A549 (cell line): ENCODE results near the gene IDI1. TPM values are rescaled to one million over a fixed set of nuclear protein-coding genes. Genes with fewer than 3 reads are reported as not detected.

Experiments used
- ATAC-seq, 2 experiments: fragments of 200-7000 bp in 1 of 2; fragments of >200 bp in 1 of 2; cut with Nextera tagmentation in 1 of 2; cut with Tn5 transposase in 1 of 2; 3 replicates each; pipeline versions ENCODE4 v1.8.0 to v1.9.1; 2018 to 2020; ENCODE audit warnings: mild to moderate bottlenecking in 1 of 2, moderate library complexity in 1 of 2
- CTCF ChIA-PET: fragments of 300-600 bp; sonication (Branson Sonifier 250); formaldehyde crosslinking; extraction: SDS; loops from one replicate; lab custom pipeline; 2021; ENCODE audit warnings: antibody characterized with exemption, inconsistent platforms; lab: Yijun Ruan, JAX
- POLR2A ChIA-PET: fragments of 350-600 bp; formaldehyde crosslinking; extraction: SDS; loops from one replicate; lab custom pipeline; 2021; ENCODE audit warnings: antibody characterized with exemption, inconsistent platforms; lab: Yijun Ruan, JAX
- DNase-seq, 2 experiments: peaks; one replicate each; pipeline versions ENCODE4 v3.0.0 to v3.0.0-alpha.2; 2011 to 2016; ENCODE audit warnings: low read depth in 1 of 2, low spot score in 1 of 2
- FAIRE-seq: peaks from 2 replicates; lab custom pipeline; 2011; peaks lifted over from hg19 to GRCh38; lab: Jason Lieb, UNC
- H3K27ac ChIP-seq, 2 experiments: fragments of >200 bp; sonication (Bioruptor Twin); formaldehyde crosslinking; 3 replicates each; pipeline ENCODE4 v1.5.1; 2016 to 2017
- H3K4me1 ChIP-seq: fragments of >200 bp; sonication (Bioruptor Twin); formaldehyde crosslinking; 3 replicates; pipeline ENCODE4 v1.6.1; 2016
- H3K4me2 ChIP-seq: fragments of >200 bp; sonication (Bioruptor Twin); formaldehyde crosslinking; 3 replicates; pipeline ENCODE4 v1.6.1; 2016
- H3K4me3 ChIP-seq: fragments of >200 bp; sonication (Bioruptor Twin); formaldehyde crosslinking; 3 replicates; pipeline ENCODE4 v1.5.1; 2016
- H3K9me3 ChIP-seq: fragments of >200 bp; sonication (Bioruptor Twin); formaldehyde crosslinking; 3 replicates; pipeline ENCODE4 v1.6.1; 2016
- BCL3 ChIP-seq: fragments of >200 bp; sonication (Bioruptor Twin); formaldehyde crosslinking; IDR thresholded peaks from 3 replicates; pipeline ENCODE4 v1.6.1; 2016
- CHD2 ChIP-seq: fragments of 150-350 bp; IDR thresholded peaks from 2 replicates; pipeline ENCODE4 v1.6.1; 2014; ENCODE audit warnings: low read length; ENCODE audit not compliant: partially characterized antibody
- EHF ChIP-seq: fragments of 250-450 bp; sonication (Bioruptor Pico); IDR thresholded peaks from 2 replicates; pipeline ENCODE4 v1.5.0; 2020; ENCODE audit warnings: mild to moderate bottlenecking
- ESRRA ChIP-seq: fragments of 150-350 bp; IDR thresholded peaks from 2 replicates; pipeline ENCODE4 v1.6.1; 2014; ENCODE audit warnings: mild to moderate bottlenecking, low read length, borderline replicate concordance
- FOSB ChIP-seq: fragments of 250-450 bp; sonication (Bioruptor Pico); IDR thresholded peaks from 2 replicates; pipeline ENCODE4 v1.5.0; 2020; ENCODE audit warnings: mild to moderate bottlenecking, moderate library complexity
- FOSL2 ChIP-seq, 2 experiments: fragments of 450-650 bp in 1 of 2; fragments of >200 bp in 1 of 2; sonication (Bioruptor Twin) in 1 of 2; formaldehyde crosslinking; IDR thresholded peaks; 2 replicates each; pipeline versions ENCODE4 v1.5.0 to v1.6.1; 2016 to 2020; ENCODE audit warnings: mild to moderate bottlenecking in 1 of 2, moderate library complexity in 1 of 2
- KDM5A ChIP-seq: fragments of 200-600 bp; sonication (generic); IDR thresholded peaks from 2 replicates; pipeline ENCODE4 v1.6.1; 2016; ENCODE audit warnings: antibody characterized with exemption, mild to moderate bottlenecking
- MAFK ChIP-seq: fragments of 450-650 bp; IDR thresholded peaks from 2 replicates; pipeline ENCODE4 v1.6.1; 2014; ENCODE audit not compliant: partially characterized antibody
- MAZ ChIP-seq: fragments of 150-350 bp; IDR thresholded peaks from 2 replicates; pipeline ENCODE4 v1.6.1; 2014; ENCODE audit warnings: antibody characterized with exemption, low read depth, low read length, borderline replicate concordance
- NPAS2 ChIP-seq: fragments of 250-450 bp; sonication (Bioruptor Pico); IDR thresholded peaks from 2 replicates; pipeline ENCODE4 v1.8.0; 2022; ENCODE audit warnings: mild to moderate bottlenecking, moderate library complexity, borderline replicate concordance
- PBX3 ChIP-seq: IDR thresholded peaks from 2 replicates; pipeline ENCODE4 v1.6.1; 2012
- PHF8 ChIP-seq: fragments of 200-600 bp; sonication (generic); IDR thresholded peaks from 2 replicates; pipeline ENCODE4 v1.6.1; 2016; ENCODE audit warnings: low read depth, mild to moderate bottlenecking, antibody characterized with exemption, moderate library complexity, borderline replicate concordance
- POLR2AphosphoS2 ChIP-seq: conservative IDR thresholded peaks from 2 replicates; pipeline ENCODE4 v1.6.1; 2012; ENCODE audit warnings: low read length, improper control_type of control experiment, inconsistent platforms
- RAD21 ChIP-seq, 2 experiments: fragments of >200 bp in 1 of 2; sonication (Bioruptor Twin) in 1 of 2; formaldehyde crosslinking in 1 of 2; IDR thresholded peaks in 1 of 2; conservative IDR thresholded peaks in 1 of 2; 2 replicates in 1 of 2; 3 replicates in 1 of 2; pipeline ENCODE4 v1.6.1; 2012 to 2018; ENCODE audit warnings: inconsistent platforms in 1 of 2
- RFX5 ChIP-seq: fragments of 450-650 bp; IDR thresholded peaks from 2 replicates; pipeline ENCODE4 v1.7.1; 2014; ENCODE audit warnings: antibody characterized with exemption, mild to moderate bottlenecking, moderate library complexity
- RNF2 ChIP-seq: fragments of 200-600 bp; sonication (generic); IDR thresholded peaks from 2 replicates; pipeline ENCODE4 v1.6.1; 2016; ENCODE audit warnings: low read depth, mild to moderate bottlenecking, antibody characterized with exemption, moderate library complexity, borderline replicate concordance
- SMC3 ChIP-seq: fragments of >200 bp; sonication (Bioruptor Twin); formaldehyde crosslinking; IDR thresholded peaks from 3 replicates; pipeline ENCODE4 v1.6.1; 2018; ENCODE audit warnings: inconsistent platforms
- TP53 ChIP-seq: fragments of 250-450 bp; sonication (Bioruptor Pico); IDR thresholded peaks from 2 replicates; pipeline ENCODE4 v1.5.0; 2021; ENCODE audit warnings: mild to moderate bottlenecking, moderate library complexity
- WGBS: methylation state at CpG from one replicate; pipeline ENCODE4 v1.1.6; 2017; ENCODE audit errors: missing lambda C conversion rate; 5-methylcytosine and 5-hydroxymethylcytosine counted together
- polyA plus RNA-seq, 4 experiments: library from polyadenylated mRNA; depleted of rRNA in 3 of 4; stranded (reverse); fragments of >200 nt; fragmentation: RNase III in 1 of 4; extraction: RNeasy Plus Mini Kit Qiagen cat#74134 plus additional on column Dnase treatment in 1 of 4; gene quantifications; 2 replicates in 3 of 4; 3 replicates in 1 of 4; pipeline ENCODE4 v1.2.3, GENCODE V29; 2011 to 2017
- TF ChIP-seq, protein P1 (sequence below): fragments of 200-600 bp; sonication (generic); IDR thresholded peaks from 2 replicates; pipeline ENCODE4 v1.6.1; 2016; ENCODE audit warnings: antibody characterized with exemption, mild to moderate bottlenecking, moderate library complexity
- TF ChIP-seq, protein P2 (sequence below): fragments of >200 bp; sonication (Bioruptor Twin); formaldehyde crosslinking; IDR thresholded peaks from 2 replicates; pipeline ENCODE4 v1.6.1; 2016

The IDI1 gene
- polyA plus RNA-seq, 2 of the 4 experiments (the other 2 are of a cell fraction): 55.8 to 65.0 TPM

DNA sequence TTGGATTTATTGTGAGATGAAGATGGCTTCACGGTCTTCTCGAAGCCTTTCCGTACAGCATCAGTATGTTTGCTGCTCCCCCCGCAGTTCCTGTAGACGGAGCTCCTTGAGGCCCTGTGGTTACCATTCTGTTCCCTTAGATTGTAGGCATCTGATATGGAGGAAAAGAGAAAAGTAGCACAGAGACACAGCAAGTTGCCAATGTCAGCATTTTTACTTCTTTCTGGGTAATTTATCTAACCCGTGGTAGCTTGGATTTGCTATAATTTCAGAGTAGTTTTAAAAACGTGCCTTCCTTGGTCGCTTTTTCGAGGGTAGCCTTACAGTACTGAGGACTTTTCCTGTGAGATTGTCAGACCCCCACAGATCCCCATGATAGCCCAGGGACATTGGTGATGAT, 44.8 kb upstream of the IDI1 start:
- Histone ChIP-seq H3K4me1 (no peaks in the 10 kb centered on the region), H3K4me3 (no peak overlapping the region), H3K4me2 (no peak overlapping the region), H3K9me3 (no peaks in the 10 kb centered on the region), H3K27ac (no peak overlapping the region)
- ATAC-seq: no peak
- CTCF ChIA-PET: no interaction called here
- POLR2A ChIA-PET: no interaction called here
- 89% methylated on average over 9 of the region's 9 CpGs for WGBS
- no peak for DNase-seq
- no peak for FAIRE-seq
- TF ChIP-seq MAFK: peak; percentile 84
- TF ChIP-seq SMC3: no peak

GRCh38 chr10:1090696-1091095, 41.8 kb upstream of the IDI1 start:
- TF ChIP-seq, protein P1, sequence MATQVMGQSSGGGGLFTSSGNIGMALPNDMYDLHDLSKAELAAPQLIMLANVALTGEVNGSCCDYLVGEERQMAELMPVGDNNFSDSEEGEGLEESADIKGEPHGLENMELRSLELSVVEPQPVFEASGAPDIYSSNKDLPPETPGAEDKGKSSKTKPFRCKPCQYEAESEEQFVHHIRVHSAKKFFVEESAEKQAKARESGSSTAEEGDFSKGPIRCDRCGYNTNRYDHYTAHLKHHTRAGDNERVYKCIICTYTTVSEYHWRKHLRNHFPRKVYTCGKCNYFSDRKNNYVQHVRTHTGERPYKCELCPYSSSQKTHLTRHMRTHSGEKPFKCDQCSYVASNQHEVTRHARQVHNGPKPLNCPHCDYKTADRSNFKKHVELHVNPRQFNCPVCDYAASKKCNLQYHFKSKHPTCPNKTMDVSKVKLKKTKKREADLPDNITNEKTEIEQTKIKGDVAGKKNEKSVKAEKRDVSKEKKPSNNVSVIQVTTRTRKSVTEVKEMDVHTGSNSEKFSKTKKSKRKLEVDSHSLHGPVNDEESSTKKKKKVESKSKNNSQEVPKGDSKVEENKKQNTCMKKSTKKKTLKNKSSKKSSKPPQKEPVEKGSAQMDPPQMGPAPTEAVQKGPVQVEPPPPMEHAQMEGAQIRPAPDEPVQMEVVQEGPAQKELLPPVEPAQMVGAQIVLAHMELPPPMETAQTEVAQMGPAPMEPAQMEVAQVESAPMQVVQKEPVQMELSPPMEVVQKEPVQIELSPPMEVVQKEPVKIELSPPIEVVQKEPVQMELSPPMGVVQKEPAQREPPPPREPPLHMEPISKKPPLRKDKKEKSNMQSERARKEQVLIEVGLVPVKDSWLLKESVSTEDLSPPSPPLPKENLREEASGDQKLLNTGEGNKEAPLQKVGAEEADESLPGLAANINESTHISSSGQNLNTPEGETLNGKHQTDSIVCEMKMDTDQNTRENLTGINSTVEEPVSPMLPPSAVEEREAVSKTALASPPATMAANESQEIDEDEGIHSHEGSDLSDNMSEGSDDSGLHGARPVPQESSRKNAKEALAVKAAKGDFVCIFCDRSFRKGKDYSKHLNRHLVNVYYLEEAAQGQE: no peak
- TF ChIP-seq ESRRA (no peak), NPAS2 (CRISPR knock-in tag) (no peak), RAD21 (conservative IDR thresholded peaks at IDR 0.05 in 1 of 2, IDR thresholded peaks at IDR 0.05 in 1 of 2) (no peak), POLR2AphosphoS2 (no peak)
- TF ChIP-seq, all 56 proteins: peak for 0
- POLR2A ChIA-PET: no interaction called here
- CTCF ChIA-PET: interaction anchor here (1.7 kb wide), 1 partner anchor 19 kb away, joined by 7 read pairs; no protein-coding TSS in a partner anchor
- 93% methylated on average over 14 of the region's 14 CpGs for WGBS
- Histone ChIP-seq H3K4me3 (no peak overlapping the region), H3K9me3 (no peaks in the 10 kb centered on the region), H3K4me2 (no peak overlapping the region), H3K4me1 (no peaks in the 10 kb centered on the region), H3K27ac (no peak overlapping the region)
- no peak for FAIRE-seq
- no peak for ATAC-seq
- no peak for DNase-seq

DNA sequence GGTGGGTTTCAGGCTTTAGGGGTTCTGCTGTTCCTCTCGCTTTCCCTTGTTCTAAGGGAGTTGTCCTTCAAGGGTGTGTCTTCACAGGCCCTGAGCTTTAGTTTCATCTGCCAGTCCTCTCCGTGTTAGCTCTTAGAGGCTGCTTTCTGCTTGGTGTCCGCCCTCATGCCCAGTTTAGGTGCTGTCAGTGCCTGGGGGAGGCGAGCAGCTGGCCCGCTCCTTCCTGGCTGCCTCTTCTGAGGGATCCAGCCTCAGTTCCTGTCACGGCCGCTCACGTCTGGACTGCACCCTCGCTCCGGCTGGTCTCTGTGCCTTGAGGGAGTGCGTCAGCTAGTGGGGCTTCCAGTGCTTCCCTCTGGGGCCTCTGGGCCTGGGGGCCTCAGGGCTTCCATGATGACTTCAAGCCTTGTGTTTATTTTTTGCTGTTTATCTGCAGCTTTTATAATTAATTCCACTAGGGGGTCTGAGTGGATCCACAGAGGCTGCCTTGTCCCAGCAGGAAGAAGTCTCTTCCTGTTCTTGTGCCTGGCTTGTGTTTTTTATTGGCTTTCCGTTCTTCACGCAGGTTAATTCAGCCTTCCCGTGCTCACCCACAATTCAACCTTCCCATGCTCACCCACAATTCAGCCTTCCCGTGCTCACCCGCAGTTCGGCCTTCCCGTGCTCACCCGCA, 40.2 kb upstream of the IDI1 start:
- H3K4me3 ChIP-seq: no peak overlapping the region
- TF ChIP-seq TP53 (CRISPR knock-in tag): no peak
- no peak for TF ChIP-seq MAZ
- TF ChIP-seq FOSB (CRISPR knock-in tag): no peak
- TF ChIP-seq KDM5A: no peak
- no peak for TF ChIP-seq FOSL2 (IDR thresholded peaks at IDR 0.05)
- no peak for TF ChIP-seq FOSL2 (CRISPR knock-in tag; IDR thresholded peaks at IDR 0.05)
- TF ChIP-seq PBX3: no peak
- no peak for TF ChIP-seq EHF (CRISPR knock-in tag)
- DNase-seq (no peak), FAIRE-seq (no peak), ATAC-seq (peak in 1 of 2 experiments; percentile 27; a peak in 1 of 6 replicates)
- ChIA-PET CTCF (no interaction called here), POLR2A (no interaction called here)
- H3K4me2 ChIP-seq: no peak overlapping the region
- H3K4me1 ChIP-seq: no peaks in the 10 kb centered on the region
- 88% methylated on average over 19 of the region's 19 CpGs for WGBS
- H3K27ac ChIP-seq: no peak overlapping the region
- no peaks in the 10 kb centered on the region for H3K9me3 ChIP-seq

DNA sequence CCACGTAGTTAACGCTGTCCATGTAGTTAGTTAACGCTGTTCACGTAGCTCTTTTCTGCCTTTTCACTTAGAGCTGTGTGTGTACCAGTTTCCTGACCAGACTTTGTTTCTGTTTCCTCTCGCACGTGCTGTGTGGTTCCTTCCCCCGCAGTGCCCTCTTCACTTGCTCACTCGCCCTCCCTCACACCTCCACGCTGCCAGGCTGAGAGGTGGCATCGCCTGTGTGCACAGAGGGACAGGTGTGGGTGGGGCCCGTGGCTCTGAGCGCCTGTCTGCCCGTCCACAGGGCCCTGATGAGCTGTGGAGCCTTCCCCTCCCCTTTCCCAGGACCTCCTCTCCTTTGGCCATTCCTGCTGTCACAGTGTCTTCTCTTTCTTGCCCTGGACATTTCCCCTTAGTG, 37.9 kb upstream of the IDI1 start:
- TF ChIP-seq RFX5: no peak
- TF ChIP-seq BCL3: no peak
- no peak for TF ChIP-seq PHF8
- no peak for TF ChIP-seq FOSL2 (IDR thresholded peaks at IDR 0.05)
- TF ChIP-seq FOSL2 (CRISPR knock-in tag; IDR thresholded peaks at IDR 0.05): no peak
- TF ChIP-seq CHD2: no peak
- TF ChIP-seq FOSB (CRISPR knock-in tag): no peak
- no peak for TF ChIP-seq RNF2
- TF ChIP-seq, protein P2, sequence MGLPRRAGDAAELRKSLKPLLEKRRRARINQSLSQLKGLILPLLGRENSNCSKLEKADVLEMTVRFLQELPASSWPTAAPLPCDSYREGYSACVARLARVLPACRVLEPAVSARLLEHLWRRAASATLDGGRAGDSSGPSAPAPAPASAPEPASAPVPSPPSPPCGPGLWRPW: no peak
- TF ChIP-seq, all 56 proteins: peak for 0
- H3K4me3 ChIP-seq: no peak overlapping the region
- H3K9me3 ChIP-seq: no peaks in the 10 kb centered on the region
- no peak for FAIRE-seq
- DNase-seq: no peak
- no peak for ATAC-seq
- no peak overlapping the region for H3K27ac ChIP-seq
- ChIA-PET CTCF (no interaction called here), POLR2A (no interaction called here)
- H3K4me2 ChIP-seq: no peak overlapping the region
- no peaks in the 10 kb centered on the region for H3K4me1 ChIP-seq
- WGBS: 93% methylated on average over 13 of the region's 13 CpGs
